GM12878 (cell line): ENCODE measurements around the gene ATXN1. TPM values are rescaled to one million over a fixed set of nuclear protein-coding genes. Genes with fewer than 3 reads are reported as not detected.
A peak's percentile ranks its signal among the peaks of the same experiment; 100 is the strongest.

Source experiments
- BCLAF1 ChIP-seq: fragments of 450-650 bp; IDR thresholded peaks from 2 replicates; pipeline ENCODE4 v1.6.1; 2017; ENCODE audit warnings: antibody characterized with exemption, mild to moderate bottlenecking, moderate library complexity
- BHLHE40 ChIP-seq, 2 experiments: fragments of 450-650 bp in 1 of 2; IDR thresholded peaks; 2 replicates each; pipeline ENCODE4 v1.6.1; 2011 to 2017; ENCODE audit warnings: low read depth in 2 of 2, borderline replicate concordance in 1 of 2, improper control_type of control experiment in 1 of 2, low read length in 1 of 2, mild to moderate bottlenecking in 1 of 2
- BRCA1 ChIP-seq: IDR thresholded peaks from 2 replicates; pipeline ENCODE4 v1.6.1; 2011; ENCODE audit warnings: low read depth, low read length, improper control_type of control experiment
- CHD4 ChIP-seq: fragments of 200-600 bp; sonication (generic); IDR thresholded peaks from 2 replicates; pipeline ENCODE4 v1.6.1; 2016; ENCODE audit warnings: mild to moderate bottlenecking
- CTCF ChIP-seq, 3 experiments: IDR thresholded peaks in 2 of 3; conservative IDR thresholded peaks in 1 of 3; 2 replicates each; pipeline ENCODE4 v1.5.1; 2011; ENCODE audit warnings: low read depth in 3 of 3, low read length in 3 of 3, mild to moderate bottlenecking in 3 of 3, control low read depth in 2 of 3, moderate library complexity in 2 of 3, inconsistent platforms in 1 of 3, mixed read lengths in 1 of 3; ENCODE audit not compliant: control insufficient read depth in 2 of 3, insufficient read depth in 1 of 3; ENCODE audit errors: extremely low read depth in 1 of 3
- CUX1 ChIP-seq: IDR thresholded peaks from 2 replicates; pipeline ENCODE4 v1.6.1; 2012; ENCODE audit warnings: improper control_type of control experiment, low read depth, low read length; ENCODE audit not compliant: insufficient replicate concordance
- DPF2 ChIP-seq: fragments of 450-650 bp; IDR thresholded peaks from 2 replicates; pipeline ENCODE4 v1.6.1; 2017; ENCODE audit warnings: mild to moderate bottlenecking
- EP300 ChIP-seq, 2 experiments: fragments of 150-350 bp in 1 of 2; IDR thresholded peaks; 2 replicates each; pipeline ENCODE4 v1.6.1; 2011 to 2012; ENCODE audit warnings: low read depth in 2 of 2, low read length in 2 of 2, borderline replicate concordance in 1 of 2, improper control_type of control experiment in 1 of 2, inconsistent platforms in 1 of 2; ENCODE audit not compliant: control insufficient read depth in 1 of 2
- IRF4 ChIP-seq: IDR thresholded peaks from 2 replicates; pipeline ENCODE4 v1.6.1; 2011; ENCODE audit warnings: low read depth, low read length
- JUND ChIP-seq: IDR thresholded peaks from 2 replicates; pipeline ENCODE4 v1.6.1; 2012; ENCODE audit warnings: low read depth, mild to moderate bottlenecking, low read length, improper control_type of control experiment, moderate library complexity
- MEF2A ChIP-seq: IDR thresholded peaks from 2 replicates; pipeline ENCODE4 v1.6.1; 2011; ENCODE audit warnings: low read depth, mild to moderate bottlenecking, low read length, moderate library complexity; ENCODE audit not compliant: insufficient read depth
- MTA3 ChIP-seq: IDR thresholded peaks from 2 replicates; pipeline ENCODE4 v1.6.1; 2012; ENCODE audit warnings: low read length, inconsistent platforms, borderline replicate concordance
- RELB ChIP-seq: fragments of 450-650 bp; IDR thresholded peaks from 2 replicates; pipeline ENCODE4 v1.6.1; 2017; ENCODE audit warnings: low read depth, mild to moderate bottlenecking, moderate library complexity
- TCF12 ChIP-seq: IDR thresholded peaks from 2 replicates; pipeline ENCODE4 v1.6.1; 2011; ENCODE audit warnings: low read depth, mild to moderate bottlenecking, low read length
- ZNF217 ChIP-seq: fragments of 450-650 bp; IDR thresholded peaks from 2 replicates; pipeline ENCODE4 v1.6.1; 2017; ENCODE audit warnings: antibody characterized with exemption, mild to moderate bottlenecking
- ZNF24 ChIP-seq: fragments of 450-650 bp; IDR thresholded peaks from 2 replicates; pipeline ENCODE4 v1.6.1; 2017; ENCODE audit warnings: antibody characterized with exemption, mild to moderate bottlenecking
- ZZZ3 ChIP-seq: IDR thresholded peaks from 2 replicates; pipeline ENCODE4 v1.6.1; 2011; ENCODE audit warnings: low read depth; ENCODE audit not compliant: control insufficient read depth, insufficient read length
- polyA plus RNA-seq, 11 experiments: library from polyadenylated mRNA; depleted of rRNA in 4 of 11; unstranded in 6 of 11; stranded (reverse) in 5 of 11; fragments of >200 nt; fragmentation: Nextera tagmentation in 4 of 11; fragmentation: Illumina TruSeq in 1 of 11; extraction: Ambion mirVana in 4 of 11; extraction: Trizol in 1 of 11; gene quantifications; 1 replicate in 1 of 11; 2 replicates in 10 of 11; pipeline versions ENCODE4 v1.2.1 to v1.2.3, GENCODE V29; 2011 to 2016; ENCODE audit warnings: inconsistent platforms in 2 of 11, missing spikeins in 2 of 11, low read depth in 1 of 11
- total RNA-seq, 4 experiments: library from RNA; depleted of rRNA in 3 of 4; stranded (reverse); fragments of >200 nt in 3 of 4; fragmentation: Illumina TruSeq in 1 of 4; extraction: Trizol in 1 of 4; gene quantifications; 2 replicates each; pipeline versions ENCODE4 v1.2.1 to v1.2.3, GENCODE V29; 2013 to 2021

ATXN1 gene
- total and polyA plus RNA-seq, 10 of the 15 experiments (the other 5 are each of a cell fraction or from before 2014, with no cell fraction given): 12.2 to 51.2 (median 20.5) TPM

GRCh38 chr6:16420715-16421461 lies 340.4 kb downstream of the ATXN1 start (continued):
- TF ChIP-seq BCLAF1 (no peak), CUX1 (peak; percentile 93), EP300 (IDR thresholded peaks at IDR 0.05; ENCODE audit: borderline replicate concordance in 1 of 2, control insufficient read depth in 1 of 2, low read depth in 2 of 2, low read length in 2 of 2) (peak; percentile 91; a peak in 3 of 4 replicates), DPF2 (peak; percentile 85), ZZZ3 (no peak), IRF4 (peak; percentile 96), RELB (peak; percentile 93), JUND (peak; percentile 90), ZNF24 (0 out of 2 replicates have a peak, but pooled peaks have one; percentile 49), BRCA1 (no peak), CTCF (IDR thresholded peaks at IDR 0.05 in 2 of 3, conservative IDR thresholded peaks at IDR 0.05 in 1 of 3; ENCODE audit: control insufficient read depth in 2 of 3, extremely low read depth in 1 of 3, insufficient read depth in 1 of 3, low read depth in 3 of 3, low read length in 3 of 3) (no peak), CHD4 (no peak), MTA3 (peak; percentile 63; the same call in 1 of the 2 replicates), BHLHE40 (IDR thresholded peaks at IDR 0.05; ENCODE audit: borderline replicate concordance in 1 of 2, low read depth in 2 of 2, low read length in 1 of 2) (peak; percentile 77 to 85), ZNF217 (no peak; the same call in 1 of the 2 replicates), MEF2A (peak; percentile 74), TCF12 (peak; percentile 68; the same call in 1 of the 2 replicates)
